GM19351 (cell line): ENCODE data around the gene AFAP1.

Experiments
- ATAC-seq: cut with Tn5 transposase; IDR thresholded peaks from one replicate; pipeline ENCODE4 v1.9.1; 2021; ENCODE audit warnings: mild to moderate bottlenecking, moderate library complexity; ENCODE audit not compliant: unreplicated experiment

AFAP1 gene

DNA sequence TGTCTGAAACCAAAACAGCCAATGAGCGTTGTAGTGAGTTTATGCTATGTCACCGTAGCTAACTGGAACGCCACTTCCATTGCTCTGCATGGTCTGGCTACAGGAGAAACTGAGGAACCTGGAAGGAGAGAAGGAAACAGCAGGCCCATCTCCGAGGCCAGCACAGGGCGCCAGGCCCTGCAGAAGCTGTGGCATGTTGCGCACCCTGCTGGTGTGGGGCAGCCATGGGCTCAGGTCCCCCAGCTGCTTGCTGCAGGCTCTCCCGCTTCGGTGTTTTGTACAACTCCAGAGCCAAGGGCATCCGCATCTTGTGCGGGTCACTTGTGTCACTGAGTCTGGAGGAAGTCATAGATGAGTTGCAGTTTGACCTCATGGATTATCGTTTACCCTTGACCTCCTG is 89.2 kb downstream of the AFAP1 start:
- ATAC-seq = no peak

DNA sequence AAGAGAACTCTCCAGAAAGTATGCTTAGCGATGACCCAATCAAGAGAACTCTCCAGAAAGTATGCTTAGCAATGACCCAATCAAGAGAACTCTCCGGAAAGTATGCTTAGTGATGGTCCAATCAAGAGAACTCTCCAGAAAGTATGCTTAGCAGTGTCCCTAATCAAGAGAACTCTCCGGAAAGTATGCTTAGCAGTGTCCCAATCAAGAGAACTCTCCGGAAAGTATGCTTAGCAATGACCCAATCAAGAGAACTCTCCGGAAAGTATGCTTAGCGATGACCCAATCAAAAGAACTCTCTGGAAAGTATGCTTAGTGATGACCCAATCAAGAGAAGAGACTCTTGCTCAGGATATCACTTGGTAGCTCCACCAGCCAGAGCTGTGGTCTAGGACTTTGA is 92.5 kb downstream of the AFAP1 start:
- no peak for ATAC-seq

GRCh38 chr4:7845493-7846128 is 94.0 kb downstream of the AFAP1 start:
- ATAC-seq = no peak

DNA sequence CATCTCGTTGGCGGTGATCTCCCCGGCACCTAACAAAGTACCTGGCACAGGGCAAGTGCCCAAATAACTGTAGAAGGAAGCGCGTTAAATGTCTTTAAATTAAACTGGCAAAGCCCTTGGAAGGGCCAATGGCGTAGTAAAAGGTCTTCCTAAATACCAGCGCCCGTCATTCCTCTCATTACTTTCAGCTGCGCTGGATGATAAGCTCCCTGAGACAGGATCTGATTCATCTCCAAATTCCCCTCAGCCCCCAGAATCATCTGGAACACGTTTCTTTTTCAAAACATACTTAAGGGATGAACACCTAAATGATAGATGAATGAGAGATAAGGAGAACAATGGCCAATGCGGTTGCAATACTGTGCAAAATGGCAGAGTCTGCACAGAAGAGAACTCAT is 95.1 kb downstream of the AFAP1 start:
- no peak for ATAC-seq

DNA sequence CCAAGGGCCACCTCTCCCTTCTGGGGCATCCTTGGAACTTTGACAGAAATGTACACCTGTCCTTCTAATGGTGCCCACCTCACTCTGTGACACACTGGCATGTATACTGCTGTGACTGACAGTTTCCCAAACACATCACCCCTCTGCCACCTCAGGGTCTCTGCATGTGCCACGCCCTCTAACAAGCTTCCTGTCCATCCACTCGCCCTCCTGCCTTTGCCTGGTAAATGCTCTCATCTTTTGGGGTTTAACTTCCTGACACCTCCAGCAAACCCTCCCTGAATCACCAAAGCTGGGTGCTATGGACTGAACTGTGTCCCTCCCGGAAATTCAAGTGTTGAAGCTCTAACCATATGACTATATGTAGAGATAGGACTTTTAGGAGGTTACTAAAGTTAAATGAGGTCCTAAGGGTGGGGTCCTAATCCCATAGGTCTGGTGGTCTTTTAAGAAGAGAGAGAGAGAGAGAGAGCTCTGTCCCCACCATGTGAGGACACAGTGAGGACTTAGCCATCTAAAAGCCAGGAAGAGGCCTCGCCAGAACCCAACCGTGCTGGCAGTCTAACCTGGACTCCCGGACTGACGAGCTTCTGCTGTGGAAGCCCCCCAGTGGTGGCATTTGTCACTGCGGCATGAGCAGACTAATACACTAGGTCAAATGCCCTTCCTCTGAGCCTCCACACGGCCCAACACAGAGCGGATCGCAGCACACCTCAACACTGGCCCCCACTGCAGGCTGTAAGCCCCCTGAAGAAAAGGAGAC is 95.6 kb downstream of the AFAP1 start:
- ATAC-seq = peak; percentile 91

DNA sequence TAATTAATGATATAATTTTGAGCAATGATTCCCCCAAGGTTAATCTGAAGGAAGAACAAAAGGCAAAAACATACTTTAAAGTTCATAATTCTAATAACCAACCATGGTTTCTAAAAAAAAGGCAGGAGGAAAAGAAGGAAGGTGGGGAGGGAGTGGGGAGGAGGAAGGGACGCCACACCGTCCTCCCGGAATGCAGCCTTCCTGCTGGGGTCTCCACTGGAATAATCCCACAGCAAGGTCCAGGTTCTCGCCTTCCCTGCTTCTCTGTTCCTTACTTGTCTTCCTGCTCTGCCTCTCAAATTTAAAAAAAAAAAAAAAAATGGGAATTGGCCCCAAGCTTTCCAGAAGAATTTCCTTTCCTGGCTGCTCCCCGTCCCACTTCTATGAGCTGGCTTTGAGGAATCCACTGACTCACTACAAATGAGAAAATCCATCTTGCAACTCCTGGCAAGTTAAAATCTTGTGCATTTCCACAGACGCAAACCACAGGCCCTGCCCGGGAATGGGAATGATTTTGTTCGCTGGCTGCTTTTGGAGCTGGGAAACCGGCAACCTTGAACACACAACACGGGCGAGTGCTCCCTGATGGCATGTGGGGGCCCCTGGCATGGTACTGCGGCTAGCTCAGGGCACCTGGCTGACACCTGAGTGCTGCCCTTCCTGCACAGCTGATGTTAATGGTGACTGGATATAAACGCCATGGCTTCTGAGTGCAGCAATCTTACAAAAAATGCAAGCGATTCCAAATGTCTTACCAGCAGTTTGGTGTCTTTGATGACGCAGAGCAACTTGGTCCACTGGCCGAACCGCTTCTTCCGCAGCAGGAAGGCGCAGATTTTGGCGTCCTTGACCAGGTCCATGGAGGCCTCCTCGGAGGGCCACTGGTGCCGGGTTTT is 97.0 kb downstream of the AFAP1 start:
- no peak for ATAC-seq

DNA sequence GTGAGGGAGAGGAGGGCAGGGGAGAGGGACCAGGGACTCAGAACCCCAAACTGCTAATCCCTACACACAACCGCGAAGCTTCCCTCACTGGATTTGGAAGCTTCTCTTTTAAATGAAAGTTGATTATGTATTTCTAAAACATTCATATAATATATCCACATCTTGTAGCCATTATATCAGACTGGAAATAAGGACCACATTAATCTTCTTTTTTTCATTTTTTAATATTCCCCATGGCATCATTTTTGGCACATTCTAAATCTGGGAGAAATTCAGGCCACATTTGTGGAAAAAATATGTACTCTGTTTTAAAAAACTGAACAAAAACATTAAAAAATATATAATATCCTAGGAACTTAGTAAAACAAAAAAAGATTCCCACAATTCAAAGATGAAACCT is 97.8 kb downstream of the AFAP1 start:
- no peak for ATAC-seq

- no peak for ATAC-seq
These were observed 98.6 kb downstream of the AFAP1 start for GRCh38 chr4:7841071-7841470.

- no peak for ATAC-seq
These were observed 99.8 kb downstream of the AFAP1 start for GRCh38 chr4:7839856-7840255.

DNA sequence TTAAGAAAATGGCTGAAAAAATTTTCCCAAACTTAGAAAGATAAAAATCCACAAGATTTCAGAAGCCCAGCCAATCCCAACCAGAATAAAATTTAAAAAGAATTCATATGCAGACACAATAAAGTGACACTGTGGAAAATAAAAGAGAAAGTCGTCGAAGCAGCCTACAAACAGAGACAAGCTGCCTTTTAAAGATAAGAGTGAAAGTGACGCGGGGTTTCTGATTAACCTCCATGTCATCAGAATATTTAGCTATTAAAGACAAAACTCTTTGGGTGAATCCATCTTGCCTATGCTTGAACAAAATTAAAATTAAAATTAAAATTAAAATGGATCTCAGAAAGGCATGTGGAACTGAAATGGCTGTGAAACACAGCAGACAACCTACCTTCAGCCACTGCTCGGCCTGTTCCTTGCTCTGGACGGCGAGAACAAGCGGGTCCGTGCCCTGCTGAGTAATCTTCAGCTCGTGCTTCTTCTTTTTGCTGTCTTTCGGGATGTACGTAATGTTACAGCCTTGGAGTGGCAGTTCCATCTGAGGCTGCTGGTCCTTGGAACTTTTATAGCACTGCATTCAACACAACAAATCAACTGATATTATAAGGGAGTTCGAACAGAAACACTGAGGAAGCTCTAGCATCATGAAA is 101.4 kb downstream of the AFAP1 start:
- ATAC-seq = no peak

DNA sequence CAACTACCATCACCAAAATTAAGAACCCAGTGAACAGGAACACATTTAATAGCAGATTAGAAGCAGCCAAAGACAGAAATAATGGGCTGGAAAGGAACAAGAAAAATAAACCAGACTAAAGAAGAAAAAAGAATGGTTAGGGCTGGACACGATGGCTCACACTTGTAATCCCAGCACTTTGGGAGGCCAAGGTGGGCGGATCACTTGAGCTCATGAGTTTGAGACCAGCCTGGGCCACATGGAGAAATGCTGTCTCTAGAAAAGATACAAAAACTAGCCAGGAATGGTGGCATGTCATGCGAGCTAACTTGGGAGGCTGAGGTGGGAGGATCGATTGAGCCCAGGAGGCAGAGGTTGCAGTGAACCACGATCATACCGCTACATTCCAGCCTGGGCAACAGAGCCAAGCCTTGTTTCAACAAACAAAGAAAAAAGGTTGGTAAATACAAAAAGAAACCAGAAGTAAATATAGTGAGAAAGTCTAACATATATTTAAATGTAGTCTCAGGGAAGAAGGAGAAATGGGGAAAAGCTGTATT is 102.0 kb downstream of the AFAP1 start:
- ATAC-seq = no peak

DNA sequence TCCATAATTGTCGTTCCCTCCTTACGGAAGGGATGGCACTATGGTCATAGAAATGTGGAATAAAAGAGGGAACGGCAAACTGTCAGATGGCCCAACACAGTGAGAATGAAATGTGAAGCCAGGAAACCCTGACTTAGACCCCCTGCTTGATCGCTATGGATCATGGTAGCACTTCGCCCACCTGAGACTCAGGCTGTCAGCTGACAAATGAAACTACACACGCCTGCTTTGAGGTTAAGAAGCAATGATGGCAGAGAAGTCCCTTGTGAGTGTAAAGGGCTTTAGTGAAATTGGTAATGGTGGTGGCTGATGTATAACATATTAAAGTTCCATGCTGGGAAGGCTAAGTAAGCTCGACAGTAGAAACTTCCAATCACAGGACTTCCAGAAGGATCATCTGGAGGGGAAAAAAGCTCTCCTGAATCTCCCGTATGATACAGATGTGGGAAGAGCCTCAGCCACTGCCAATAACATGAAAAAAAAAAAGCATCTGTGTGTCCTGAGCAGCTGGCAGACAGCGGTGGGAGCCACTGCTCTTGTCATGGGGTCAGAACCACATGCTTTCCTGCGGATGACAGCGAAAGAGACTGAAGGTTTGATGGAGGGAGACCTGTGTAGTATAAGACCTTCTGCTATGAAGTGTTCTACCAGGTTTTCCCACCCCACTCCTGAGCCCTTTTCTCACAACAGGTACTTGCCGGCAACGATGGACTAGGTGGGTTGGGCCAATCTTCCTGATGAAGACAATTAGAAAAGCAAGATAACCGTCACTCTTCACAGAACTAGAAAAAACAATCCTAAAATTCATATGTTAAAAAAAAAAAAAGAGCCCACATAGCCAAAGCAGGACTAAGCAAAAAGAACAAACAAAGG is 107.6 kb downstream of the AFAP1 start:
- ATAC-seq = no peak

DNA sequence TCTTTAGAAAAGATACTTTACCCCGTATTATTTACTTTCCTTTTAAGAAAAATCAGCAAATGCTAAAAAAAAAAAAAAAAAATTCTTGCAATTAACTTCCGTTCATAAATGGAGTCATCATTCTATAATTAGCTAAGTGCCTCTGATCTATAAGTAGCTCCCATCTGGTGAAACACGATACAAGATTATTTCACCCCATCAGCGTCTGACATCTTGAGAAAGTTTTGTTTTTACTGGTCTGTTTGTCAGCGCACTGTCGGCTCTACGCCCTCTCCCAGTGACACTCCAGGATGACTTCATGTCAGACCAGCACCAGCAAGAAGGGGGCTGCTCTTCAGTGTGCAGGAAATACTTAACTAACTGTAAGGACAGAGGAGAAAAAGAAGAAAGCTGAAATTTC is 108.3 kb downstream of the AFAP1 start:
- peak; percentile 86 for ATAC-seq

DNA sequence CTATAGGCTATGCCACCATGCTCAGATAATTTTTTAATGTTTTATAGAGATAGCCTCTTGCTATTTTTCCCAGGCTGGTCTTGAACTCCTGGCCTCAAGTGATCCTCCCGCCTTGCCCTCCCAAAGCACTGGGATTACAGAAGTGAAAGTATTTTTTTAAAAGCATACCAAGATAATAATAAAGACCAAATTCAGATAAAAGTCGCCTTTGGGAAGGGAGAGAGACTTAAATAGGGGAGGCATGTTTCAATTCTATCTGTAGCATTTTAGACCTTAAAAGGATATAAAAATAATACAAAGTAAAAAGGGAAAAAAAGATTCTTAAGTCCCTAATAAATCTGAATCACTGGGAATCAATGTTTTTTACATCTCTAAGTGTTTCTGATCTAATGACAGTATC is 108.9 kb downstream of the AFAP1 start:
- no peak for ATAC-seq

DNA sequence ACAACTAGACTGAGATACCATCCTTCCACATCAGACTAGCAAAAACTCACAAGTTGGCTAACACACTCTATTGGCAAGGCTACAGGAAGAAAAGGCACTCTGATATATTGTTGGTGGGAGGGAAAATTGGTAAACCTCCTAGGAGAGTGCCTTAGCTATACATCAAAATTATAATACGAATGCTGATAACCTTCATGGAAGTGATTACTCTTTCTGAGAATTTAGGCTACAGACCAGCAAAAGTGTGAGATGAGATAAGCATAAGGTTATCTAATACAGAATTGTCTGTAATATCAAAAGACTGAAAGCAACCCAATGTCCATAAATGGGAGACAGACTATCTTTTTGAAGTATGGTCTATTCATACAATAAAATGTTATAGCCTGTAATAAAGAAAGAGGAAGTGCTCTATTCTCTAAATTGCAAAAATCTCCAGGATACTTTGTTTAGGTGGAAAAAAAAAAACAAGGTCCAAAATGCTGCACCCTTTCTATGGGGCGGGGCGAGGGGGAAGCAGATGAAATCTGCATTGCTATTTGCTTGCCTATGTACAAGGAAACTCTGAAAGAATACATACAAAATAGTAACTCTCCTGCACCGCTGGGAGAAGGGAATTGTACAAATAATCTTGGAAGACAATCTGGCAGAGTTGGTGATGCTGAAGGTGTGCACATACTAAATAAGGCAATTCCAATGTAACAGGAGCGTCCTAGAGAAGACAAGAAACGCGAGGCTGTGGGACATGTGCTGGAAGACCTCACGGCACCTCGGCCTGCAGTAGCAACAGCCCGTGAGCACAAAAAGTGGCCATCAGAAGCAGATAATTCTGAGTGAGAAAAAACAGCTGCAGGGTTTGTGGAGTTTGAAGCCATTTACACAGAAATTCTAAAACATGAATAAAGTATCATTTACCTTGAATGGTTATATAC is 109.7 kb downstream of the AFAP1 start:
- ATAC-seq = no peak

- no peak for ATAC-seq
These were observed 110.8 kb downstream of the AFAP1 start for GRCh38 chr4:7828793-7829301.

DNA sequence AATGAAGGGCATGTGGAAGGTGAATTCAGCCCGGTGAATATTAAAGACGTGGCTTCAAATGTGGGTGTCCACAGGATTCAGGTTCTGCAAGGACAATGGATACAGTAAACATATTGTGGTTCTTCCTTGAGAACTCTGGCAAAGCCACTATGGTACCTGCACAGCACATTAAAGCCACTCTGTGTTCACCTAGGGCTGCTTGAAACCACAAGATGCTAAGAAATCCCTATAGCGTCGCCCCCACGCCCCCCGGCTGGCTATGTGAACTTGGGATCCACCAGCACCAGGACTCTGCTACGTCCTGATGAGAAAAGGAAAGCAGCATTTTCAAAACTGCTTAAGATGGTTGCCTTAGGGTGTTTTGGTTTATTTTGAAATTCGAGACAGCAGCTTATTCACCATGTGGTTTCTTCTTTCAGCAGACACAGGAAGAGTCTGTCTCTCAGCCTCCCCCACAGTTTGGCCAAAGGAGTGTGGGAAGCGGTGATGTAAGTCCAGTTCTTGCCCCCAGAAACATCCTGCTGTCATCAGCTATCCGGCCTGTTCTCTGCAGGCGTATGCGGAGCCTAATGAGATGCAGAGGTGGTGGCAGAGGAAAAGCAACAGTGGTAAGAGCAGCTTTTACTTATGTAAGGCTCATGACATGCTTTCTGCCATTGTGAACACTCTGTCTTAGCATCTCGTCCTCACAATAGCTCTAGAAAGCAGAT is 111.5 kb downstream of the AFAP1 start:
- ATAC-seq = peak; percentile 59

DNA sequence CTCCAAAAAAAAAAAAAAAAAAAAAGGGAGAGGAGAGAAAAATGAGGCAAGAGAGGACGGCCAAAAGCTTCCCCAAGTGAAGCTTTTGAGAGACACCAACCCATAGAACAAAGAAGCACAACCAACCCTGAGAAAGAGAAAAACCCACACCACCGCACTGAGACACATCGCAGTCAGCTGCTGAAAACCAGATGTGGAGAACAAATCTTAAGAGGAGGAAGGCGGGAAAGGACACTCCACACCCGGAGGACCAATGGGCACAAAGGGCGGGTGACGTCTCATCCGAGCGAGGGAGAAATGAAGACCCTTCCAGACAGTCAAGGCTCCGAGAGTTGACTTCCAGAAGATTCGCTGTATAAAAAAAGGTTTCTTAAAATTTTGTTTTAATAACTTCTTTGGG is 112.1 kb downstream of the AFAP1 start:
- ATAC-seq = no peak
